Measurements from ENCODE around the gene FYCO1.

DNA sequence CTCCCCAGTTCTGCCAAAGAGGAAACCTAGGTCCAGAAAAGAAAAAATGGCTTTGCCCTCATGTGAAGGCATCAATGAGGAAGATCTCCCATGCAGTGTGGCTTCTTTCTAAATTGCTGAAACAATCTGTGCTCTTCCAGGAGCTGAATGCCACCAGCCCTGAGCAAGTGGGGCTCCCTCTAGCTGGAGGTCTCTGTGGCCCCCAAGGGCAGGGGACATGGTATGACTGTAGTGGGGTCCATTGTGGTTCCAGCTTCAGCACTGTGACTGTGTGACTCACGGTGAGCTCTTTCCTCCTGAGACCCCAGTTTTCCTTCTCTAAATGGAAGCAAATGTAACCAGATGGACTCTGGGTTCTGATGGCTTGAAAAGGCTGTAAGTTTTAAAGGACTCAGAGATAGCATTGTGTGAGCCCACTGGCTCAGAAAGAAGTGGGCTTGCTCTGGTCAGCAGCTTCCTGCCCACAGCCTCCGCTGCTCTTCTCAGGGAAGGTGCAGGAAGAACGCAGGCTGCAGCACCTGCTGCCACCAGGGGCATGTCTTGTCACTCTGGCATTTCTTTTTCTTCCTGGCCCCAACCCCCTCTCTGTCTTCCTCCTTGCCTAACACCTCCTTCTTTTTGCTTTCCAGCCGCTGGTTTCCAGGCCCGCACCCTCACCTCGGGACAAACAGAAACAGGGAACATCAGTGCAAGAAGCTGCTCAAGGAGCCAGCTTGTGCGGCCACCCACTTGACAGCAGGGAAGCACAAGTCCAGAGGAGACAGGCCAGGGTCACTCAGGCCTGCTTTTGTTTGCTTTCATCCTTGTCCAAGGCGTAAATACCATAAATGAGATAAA, 58.2 kb downstream of the FYCO1 start:
- TF ChIP-seq, protein P1, sequence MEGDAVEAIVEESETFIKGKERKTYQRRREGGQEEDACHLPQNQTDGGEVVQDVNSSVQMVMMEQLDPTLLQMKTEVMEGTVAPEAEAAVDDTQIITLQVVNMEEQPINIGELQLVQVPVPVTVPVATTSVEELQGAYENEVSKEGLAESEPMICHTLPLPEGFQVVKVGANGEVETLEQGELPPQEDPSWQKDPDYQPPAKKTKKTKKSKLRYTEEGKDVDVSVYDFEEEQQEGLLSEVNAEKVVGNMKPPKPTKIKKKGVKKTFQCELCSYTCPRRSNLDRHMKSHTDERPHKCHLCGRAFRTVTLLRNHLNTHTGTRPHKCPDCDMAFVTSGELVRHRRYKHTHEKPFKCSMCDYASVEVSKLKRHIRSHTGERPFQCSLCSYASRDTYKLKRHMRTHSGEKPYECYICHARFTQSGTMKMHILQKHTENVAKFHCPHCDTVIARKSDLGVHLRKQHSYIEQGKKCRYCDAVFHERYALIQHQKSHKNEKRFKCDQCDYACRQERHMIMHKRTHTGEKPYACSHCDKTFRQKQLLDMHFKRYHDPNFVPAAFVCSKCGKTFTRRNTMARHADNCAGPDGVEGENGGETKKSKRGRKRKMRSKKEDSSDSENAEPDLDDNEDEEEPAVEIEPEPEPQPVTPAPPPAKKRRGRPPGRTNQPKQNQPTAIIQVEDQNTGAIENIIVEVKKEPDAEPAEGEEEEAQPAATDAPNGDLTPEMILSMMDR (conservative IDR thresholded peaks at IDR 0.05 in 1 of 2, IDR thresholded peaks at IDR 0.05 in 1 of 2; ENCODE audit: low read depth in 1 of 2, low read length in 2 of 2) = no peak
- no peak for TF ChIP-seq EZH2 (IDR thresholded peaks at IDR 0.05; ENCODE audit: low read length, missing control alignments)

Data from fibroblast of lung (primary cell).